Measurements from ENCODE around the gene NR1H4. TPM values are rescaled to one million over a fixed set of nuclear protein-coding genes. Genes with fewer than 3 reads are reported as not detected.

Gene NR1H4
- total and polyA plus RNA-seq, 9 of the 15 experiments (the other 6 are each of a cell fraction or from before 2014, with no cell fraction given) = 0.03 TPM; not detected in 8

- 0 out of 2 replicates have a peak, but pooled peaks have one; percentile 38 for TF ChIP-seq ZNF589 (CRISPR knock-in tag; IDR thresholded peaks at IDR 0.05; ENCODE audit: low read depth)
- peak; percentile 82 for TF ChIP-seq FOSL1 (tag; conservative IDR thresholded peaks at IDR 0.05)
- TF ChIP-seq RBM34 (IDR thresholded peaks at IDR 0.05; ENCODE audit: borderline replicate concordance, insufficient read depth, low read length) = no peak
- TF ChIP-seq ATF7 (IDR thresholded peaks at IDR 0.05) = peak; percentile 56; the same call in 1 of the 2 replicates
- peak; percentile 31 for TF ChIP-seq MEIS2 (IDR thresholded peaks at IDR 0.05; ENCODE audit: partially characterized antibody)
- no peak for TF ChIP-seq PATZ1 (CRISPR knock-in tag; IDR thresholded peaks at IDR 0.05; ENCODE audit: borderline replicate concordance)
- TF ChIP-seq SMARCC2 (IDR thresholded peaks at IDR 0.05; ENCODE audit: low read depth) = peak; percentile 45; the same call in 1 of the 2 replicates
These were observed 102.8 kb downstream of the NR1H4 start (continued) for GRCh38 chr12:100576331-100577036.

GRCh38 chr12:100578923-100579322, 105.3 kb downstream of the NR1H4 start:
- peaks cover 8% of the 10 kb centered on the region; the same call in 1 of the 3 replicates for H3K79me2 ChIP-seq (ENCODE audit: control insufficient read depth, insufficient read depth, low read length)
- in situ Hi-C loops (cut with MboI) (loop anchor here (10.0 kb wide), 1 partner anchor 334 kb away; no protein-coding TSS in a partner anchor), intact Hi-C loops (cut with micrococcal nuclease) (no loop called here)
- H3K36me3 ChIP-seq (ENCODE audit: control insufficient read depth, insufficient read depth, low read length) = no peaks in the 10 kb centered on the region
- FAIRE-seq (no peak), ATAC-seq (no peak), DNase-seq (ENCODE audit: extremely low read depth in 1 of 4, low spot score in 3 of 4) (no peak)
- no peaks in the 10 kb centered on the region for H3K9me3 ChIP-seq (replicated peaks; ENCODE audit: control insufficient read depth, insufficient read depth, low read depth, low read length)
- H3K4me1 ChIP-seq (replicated peaks in 1 of 2; ENCODE audit: control insufficient read depth in 2 of 2, insufficient read depth in 2 of 2, low read length in 2 of 2) = peaks cover 0 to under 1% of the 10 kb centered on the region in 2 experiments; a peak in 2 of 5 replicates
- H3K9me1 ChIP-seq (ENCODE audit: control insufficient read depth, insufficient read depth, low read length) = no peaks in the 10 kb centered on the region
- BruUV-seq (replicated peaks) = no TSS peak
- H2AFZ ChIP-seq (ENCODE audit: low read depth, low read length) = no peak overlapping the region
- POLR2A ChIA-PET = no interaction called here
- no peak overlapping the region for H3K27ac ChIP-seq (ENCODE audit: extremely low read depth, low read depth, low read length)
- no peaks in the 10 kb centered on the region for H4K20me1 ChIP-seq (replicated peaks; ENCODE audit: control insufficient read depth, insufficient read depth, low read length)
- no peak overlapping the region for H3K4me3 ChIP-seq
- no peak overlapping the region for H3K4me2 ChIP-seq (ENCODE audit: insufficient read depth, low read length)
- WGBS (ENCODE audit: insufficient coverage, low coverage, missing lambda C conversion rate) = 34% methylated on average over 5 of the region's 5 CpGs
- no peaks in the 10 kb centered on the region for H3K27me3 ChIP-seq (ENCODE audit: control insufficient read depth in 2 of 2, insufficient read depth in 2 of 2, low read length in 2 of 2)
- H3K9ac ChIP-seq (ENCODE audit: insufficient read depth in 1 of 2, low read depth in 2 of 2, low read length in 2 of 2) = no peak overlapping the region
- CTCF ChIA-PET (ENCODE audit: low intra/inter-chr PET ratio) = no interaction called here
- TF ChIP-seq BCLAF1 (IDR thresholded peaks at IDR 0.05; ENCODE audit: borderline replicate concordance in 1 of 2, control insufficient read depth in 1 of 2, low read depth in 2 of 2, low read length in 1 of 2) (no peak), YBX1 (IDR thresholded peaks at IDR 0.05) (no peak), U2AF1 (optimal IDR thresholded peaks at IDR 0.05; ENCODE audit: low read depth, low read length) (no peak), ZNF551 (CRISPR knock-in tag; IDR thresholded peaks at IDR 0.05) (no peak), ZNF740 (CRISPR knock-in tag; IDR thresholded peaks at IDR 0.05) (no peak), ZNF740 (tag; IDR thresholded peaks at IDR 0.05) (no peak), KDM5B (IDR thresholded peaks at IDR 0.05; ENCODE audit: insufficient replicate concordance, low read depth, low read length) (no peak)

All from K562 (cell line).